IPS DF 4.7 (cell line): ENCODE results near the gene TSC22D1.

Source experiments
- DNase-seq: peaks from one replicate; pipeline ENCODE4 v3.0.0-alpha.2; 2013; ENCODE audit warnings: low spot score; ENCODE audit errors: extremely low read depth

Gene TSC22D1

DNA sequence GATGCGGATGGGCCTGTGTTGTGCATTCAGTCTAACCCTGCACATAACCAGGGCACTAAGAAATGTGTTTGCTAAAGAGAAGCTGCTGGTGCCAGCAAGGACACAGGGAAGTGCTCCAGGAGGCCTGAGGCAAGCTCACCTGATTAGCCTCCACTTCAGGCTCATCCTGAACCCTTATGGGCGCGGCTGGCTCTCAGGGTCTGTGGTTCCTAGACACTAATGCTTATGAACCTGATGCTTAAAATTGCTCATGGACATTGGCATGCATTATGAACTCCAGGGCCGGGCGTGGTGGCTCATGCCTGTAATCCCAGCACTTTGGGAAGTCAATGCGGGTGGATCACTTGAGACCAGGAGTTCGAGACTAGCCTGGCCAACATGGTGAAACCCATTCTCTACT, 168.2 kb downstream of the TSC22D1 start:
- no peak for DNase-seq

DNA sequence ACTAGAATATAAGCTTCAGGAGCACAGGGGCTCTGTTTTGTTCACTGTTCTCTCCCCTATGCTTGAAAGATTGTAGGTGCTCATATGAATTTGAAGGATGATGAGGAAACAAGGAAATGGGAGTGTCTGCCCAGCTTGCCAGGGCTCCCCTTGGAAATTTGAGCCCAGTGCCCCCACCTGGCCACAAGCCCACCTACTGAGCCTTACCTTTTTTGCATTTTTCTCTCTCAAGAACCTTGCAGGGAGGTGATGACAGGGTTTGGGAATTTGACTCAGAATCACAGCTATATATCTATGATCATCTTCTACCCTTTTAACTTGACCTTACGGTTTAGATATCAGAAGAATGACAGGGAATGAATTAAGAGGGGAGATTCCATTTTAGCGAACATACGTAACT, 168.8 kb downstream of the TSC22D1 start:
- no peak for DNase-seq

DNA sequence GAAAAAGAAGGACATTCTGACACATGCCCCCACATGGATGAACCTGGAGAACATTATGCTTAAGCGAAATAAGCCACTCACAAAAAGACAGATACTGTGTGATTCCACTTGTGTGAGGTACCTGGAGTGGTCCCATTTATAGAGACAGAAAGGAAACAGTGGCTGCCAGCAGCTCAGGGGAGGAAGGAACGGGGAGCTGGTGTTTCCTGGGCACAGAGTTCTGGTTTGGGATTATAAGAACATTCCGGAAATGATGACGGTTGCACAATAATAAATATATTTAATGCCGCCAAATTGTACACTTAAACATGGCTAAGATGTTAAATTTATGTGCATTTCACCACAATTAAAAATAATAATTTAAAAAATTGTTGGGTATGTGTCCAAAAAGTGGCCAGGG, 169.5 kb downstream of the TSC22D1 start:
- DNase-seq = no peak

DNA sequence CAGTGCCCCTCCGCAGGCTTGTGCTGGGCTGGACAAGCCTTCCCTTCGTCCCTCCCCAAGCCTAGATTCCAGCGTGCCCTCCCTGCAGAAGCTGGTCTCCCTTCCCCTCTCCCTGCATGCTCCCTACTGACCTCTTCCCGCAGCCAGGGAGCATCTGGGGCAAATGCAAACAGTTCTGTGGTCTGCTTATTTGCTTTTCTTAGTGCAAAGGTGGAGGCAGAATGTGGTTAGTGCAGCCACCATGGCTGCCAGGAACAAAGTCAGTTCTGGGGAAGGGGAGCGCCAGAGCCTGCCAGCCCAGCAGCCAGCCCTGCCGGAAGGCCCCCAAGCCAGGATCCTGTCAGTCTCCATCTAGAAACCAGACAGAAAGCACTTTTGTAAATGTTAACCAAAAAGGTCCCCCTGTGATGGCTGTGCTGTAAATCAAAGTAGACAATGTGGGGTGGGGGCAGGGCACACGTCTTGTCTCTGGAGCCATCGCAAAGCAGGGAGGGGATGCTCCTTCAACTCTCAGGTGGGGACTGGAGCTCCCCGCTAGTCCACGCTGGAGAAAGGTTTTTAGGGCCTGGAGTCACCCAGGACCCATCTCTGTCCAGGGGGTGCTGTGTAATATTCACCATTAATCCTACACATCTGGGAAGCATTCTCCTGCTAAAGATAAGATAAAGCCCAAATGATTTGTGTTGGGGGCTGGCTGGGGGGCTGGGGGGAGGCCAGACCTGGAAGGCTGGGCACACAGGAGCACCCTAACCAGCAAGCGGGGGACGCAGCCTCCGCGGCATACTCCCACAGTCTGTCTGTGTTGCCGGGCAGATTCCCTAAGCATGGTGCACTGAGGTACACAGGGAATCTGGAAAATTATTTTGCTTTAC, 171.6 kb downstream of the TSC22D1 start:
- DNase-seq = no peak

DNA sequence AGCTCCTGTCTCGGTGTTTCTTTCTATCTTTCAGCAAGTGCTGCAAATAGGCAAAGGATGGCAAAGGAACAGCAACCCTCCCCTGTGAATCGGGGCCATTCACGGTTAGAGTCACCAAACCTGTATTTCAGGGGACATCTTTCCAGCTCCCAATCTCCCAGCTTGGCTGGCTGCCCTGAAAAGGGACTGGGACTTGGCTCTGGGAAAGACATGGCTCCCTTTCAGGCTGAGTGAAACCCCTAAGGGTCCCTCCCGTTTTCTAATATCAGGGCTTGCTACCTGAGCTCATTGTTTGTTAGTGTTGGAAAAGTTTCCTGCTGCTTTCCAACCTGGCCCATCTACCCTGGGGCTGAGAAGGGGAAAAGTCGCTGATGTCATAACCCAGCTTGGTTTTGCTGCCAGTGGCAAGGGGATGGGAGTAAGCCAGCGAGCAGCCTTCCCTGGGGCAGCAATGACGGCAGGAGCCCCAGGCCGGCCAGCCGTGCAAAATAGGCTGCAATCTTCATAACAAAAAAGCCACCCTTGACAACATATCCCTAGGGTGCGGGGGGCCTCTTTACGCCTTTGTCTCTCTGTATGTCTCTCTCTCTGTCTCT, 172.6 kb downstream of the TSC22D1 start:
- DNase-seq = no peak

DNA sequence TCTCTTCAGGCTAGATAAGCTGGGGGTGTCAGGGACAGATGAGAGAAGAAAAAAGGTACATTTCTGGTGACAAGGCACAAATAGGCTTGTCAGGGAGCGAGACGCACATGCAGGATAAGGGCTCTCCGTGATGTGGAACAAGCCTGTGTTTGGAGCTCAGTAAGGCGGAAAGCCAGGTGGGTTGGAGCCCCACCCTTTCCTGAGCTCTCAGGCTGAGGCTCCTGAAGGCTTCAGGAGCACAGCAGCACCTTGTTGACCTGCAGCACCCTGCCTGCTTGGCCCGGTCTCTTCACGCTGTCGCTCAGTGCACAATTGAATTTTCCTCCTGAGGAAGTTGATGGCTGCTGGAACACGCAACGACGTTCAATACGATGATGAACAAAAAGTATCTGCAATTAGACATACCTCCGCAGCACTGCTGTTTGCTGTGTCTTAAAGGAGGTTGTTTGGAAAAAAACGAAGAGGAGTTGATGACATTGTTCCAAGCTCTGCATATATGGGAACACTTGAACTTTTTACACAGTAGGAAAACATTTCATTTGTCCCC, 173.2 kb downstream of the TSC22D1 start:
- no peak for DNase-seq

DNA sequence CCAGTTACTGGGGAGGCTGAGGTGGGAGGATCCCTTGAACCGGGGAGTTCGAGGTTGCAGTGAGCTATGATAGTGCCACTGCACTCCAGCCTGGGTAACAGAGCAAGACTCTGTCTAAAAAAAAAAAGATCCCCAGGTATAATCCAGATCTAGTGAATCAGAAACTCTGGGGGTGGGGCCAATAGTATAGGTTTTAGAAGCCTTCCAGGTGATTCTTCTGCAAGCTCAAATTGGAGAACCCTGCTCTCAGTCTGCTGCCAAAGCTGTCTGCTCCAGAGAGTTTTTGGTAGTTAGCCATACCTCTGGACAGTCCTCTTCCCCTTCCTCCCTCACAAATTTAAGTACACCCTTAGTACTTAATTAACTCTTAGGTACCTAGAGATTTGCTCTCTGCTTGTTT, 174.6 kb downstream of the TSC22D1 start:
- no peak for DNase-seq

DNA sequence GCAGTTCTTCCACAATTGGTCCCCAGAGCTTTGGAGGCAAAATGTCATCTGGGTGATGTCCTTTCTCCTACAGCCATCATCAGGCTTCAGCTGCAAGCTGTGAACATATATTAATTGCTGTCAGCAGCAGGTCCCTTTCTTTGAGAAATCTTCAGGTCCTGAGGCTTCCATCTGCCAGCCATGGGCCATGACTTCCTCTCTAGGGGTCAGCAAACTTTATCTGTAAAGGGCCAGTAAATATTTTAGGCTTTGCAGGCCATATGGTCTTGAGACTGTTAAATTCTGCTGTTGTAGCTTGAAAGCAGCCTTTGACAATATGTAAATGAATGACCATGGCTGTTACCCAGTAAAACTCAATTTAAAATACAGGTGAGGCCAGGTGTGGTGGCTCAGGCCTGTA, 175.4 kb downstream of the TSC22D1 start:
- no peak for DNase-seq

DNA sequence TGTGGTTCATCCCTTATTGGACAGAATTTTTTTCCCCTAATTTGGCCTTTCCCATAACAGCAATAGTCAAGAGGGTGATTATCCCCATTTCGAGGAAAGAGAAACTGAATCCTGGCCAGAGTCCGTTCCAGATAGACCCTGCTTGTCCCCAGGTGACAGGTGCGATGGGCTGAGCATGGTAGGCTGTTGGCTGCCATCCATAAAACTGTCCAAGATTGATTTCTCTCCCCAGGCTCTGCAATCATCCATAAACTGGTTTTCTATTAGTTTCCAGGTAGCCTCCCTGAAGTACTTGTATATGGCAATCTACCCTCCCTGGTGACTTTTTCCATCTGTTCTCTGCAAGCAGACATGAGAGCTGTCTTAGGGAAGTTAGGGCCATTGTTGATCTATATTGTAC, 177.1 kb downstream of the TSC22D1 start:
- no peak for DNase-seq

DNA sequence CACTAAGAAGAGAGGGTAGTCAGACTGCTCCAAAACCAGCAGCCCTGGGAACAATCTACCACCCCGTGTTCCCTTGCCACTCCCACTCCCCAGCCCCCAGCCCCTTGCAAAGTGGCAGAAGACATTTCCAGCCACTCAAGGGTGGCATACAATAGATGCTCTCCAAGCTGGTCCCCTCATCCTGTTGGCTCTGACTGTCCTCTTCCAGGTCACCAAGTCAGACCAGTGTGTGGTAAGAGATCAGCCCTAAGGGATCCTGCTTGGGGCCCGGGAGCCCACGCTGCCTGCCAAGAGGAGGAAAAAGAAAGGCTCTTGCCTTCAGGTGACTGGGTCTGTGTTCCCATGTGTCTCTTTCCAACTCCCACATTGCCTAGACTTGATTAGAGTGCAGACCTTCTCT, 177.5 kb downstream of the TSC22D1 start:
- no peak for DNase-seq

DNA sequence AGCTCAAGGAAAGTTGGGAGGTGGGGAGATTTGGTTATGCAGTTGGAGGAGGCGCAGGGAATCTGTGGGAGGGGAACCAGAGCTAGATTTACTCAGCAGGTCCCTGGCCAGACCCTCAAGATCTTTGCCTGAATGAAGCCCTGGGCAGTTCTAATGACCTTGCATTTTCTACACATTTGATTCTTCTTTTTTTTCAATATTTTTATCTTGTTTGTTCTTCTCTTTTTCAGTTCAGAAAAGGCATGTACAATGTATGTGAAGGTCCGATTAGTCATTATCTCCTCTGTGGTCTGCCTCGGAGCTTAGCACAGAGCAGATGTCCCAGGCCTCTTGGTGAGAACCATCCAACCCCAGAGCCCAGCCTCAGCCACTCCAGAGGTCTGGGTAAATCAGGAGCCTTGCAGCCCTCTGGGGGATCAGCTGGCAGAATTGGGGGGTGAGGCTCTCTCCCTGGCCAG, 178.3 kb downstream of the TSC22D1 start:
- DNase-seq = no peak

DNA sequence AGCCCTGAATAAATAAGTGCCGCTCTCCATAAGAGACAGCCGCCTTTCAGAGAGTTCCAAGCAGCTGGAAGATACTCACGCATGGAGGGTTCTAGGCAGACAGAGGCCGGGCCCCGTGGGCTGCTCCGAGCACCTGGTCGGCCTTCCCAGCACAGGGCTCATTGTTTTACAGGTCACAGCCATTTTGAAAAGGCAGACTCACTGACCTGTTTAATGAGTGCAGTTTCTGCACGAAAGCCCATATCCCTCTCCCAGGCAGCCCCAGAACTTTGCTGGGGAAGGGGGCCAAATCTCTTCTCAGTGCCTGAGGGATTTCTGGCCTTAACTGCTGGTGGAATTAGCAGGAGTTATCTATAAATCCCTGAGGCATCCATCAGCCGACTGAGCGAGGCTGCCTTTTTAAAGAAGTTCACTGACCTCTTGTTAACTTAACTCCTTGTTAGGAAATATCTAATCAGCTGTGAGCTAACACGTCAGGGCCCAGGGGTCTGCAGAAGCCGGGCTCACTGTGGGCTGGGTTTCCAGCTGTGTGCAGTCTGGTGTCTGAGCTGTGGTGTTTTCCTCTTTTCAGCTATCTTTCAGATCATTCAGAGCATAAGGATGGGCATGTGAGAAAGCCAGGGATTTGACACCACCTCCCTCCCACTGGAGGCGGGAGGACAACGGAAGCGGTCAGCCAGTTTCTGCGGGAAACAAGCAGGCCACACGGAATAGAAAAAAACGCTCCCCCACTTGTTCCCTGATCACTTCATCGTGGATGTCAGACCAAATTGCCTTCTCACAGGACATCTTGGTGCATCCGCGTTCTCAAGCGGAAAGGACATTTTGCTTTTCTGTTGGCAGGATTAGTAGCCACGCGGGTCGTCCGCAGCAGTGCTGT, 179.2 kb downstream of the TSC22D1 start:
- no peak for DNase-seq

DNA sequence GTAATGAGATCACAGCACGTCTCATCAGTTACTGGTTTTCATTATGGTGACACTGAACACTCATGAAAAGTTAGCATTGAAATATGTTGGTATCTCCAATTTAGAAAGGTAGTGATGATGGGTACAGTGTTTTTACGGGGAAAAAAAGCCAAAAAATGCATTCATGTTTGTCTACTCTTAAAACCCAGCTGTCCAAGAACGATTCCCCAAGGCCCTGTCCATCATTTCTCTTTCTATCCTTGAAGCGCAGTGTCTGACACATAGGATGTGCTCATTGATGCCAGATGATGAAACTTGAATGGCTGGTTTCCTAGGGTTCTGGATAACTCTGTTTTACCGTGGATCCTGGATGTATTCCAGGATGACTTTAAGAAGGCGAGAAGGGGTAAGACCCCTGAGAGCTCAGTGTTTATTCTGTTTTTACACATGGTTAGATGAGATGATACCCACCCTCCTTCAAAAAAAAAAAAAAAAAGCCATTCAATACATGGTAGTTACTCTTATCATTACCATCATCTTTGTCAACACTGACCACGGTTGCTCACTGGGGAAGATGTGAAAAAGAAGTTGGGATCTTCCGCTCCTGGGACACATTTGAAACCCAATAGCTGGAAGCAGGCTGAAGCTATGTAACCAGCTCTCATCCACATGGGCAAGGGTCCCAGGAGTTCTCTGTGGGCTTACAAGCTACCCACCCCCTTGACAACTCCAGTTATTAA, 180.0 kb downstream of the TSC22D1 start:
- DNase-seq = no peak

DNA sequence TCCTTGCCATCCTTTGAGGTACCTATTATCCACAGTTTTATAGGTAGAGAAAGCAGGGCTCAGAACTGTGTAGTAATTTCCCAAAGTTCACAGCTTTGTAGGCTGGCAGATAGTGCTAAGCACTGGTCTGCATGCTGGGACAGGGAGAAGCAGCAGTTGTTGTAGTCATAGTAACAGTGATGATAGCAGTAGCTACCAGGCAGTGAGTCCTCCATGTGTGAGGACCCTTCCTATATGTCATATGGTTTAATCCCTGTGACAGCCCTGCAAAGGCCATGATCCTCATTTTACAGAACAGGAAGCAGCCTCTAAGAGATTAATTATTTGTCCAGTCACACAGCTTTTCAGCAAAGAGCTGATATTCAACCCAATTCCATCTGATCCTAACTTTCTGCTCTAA, 181.5 kb downstream of the TSC22D1 start:
- DNase-seq = no peak

DNA sequence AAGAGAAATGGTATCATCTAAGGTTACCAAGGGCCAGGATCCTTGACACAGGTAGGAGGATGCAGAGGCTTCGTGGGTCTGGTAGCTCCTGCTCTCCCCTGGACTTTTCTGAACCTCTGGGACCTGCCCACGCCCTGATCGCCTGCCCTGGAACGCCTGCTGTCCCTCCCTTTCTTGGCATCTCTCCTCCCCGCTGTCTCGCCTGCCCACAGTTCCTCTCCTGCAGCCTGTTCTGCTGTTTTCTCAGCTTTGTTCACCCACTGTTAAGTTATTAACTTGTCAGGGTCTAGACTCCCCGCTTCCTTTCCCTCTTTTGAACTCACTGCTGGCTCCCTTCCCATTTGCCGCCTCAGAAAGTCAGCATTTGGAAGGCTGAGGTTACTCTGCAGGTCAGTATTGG, 182.7 kb downstream of the TSC22D1 start:
- DNase-seq = no peak

DNA sequence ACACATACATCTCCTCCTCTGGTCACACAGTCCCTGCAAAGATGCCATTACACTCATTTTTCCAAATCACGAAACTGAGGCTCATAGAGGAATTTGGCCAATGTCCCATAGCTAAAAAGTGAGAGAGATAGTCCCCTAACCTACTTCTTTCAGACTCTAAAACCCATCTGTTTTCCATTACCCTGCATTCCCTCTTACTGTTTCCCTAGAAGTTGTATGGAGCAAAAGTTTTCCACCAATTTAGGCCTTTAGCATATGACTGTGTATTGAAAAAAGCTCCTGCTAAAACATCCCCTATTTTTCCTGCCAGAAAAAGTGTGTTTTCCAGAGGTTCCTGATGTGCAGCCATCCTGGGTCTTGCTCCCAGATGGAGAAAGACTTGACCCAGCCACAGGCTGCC, 186.3 kb downstream of the TSC22D1 start:
- DNase-seq = no peak

DNA sequence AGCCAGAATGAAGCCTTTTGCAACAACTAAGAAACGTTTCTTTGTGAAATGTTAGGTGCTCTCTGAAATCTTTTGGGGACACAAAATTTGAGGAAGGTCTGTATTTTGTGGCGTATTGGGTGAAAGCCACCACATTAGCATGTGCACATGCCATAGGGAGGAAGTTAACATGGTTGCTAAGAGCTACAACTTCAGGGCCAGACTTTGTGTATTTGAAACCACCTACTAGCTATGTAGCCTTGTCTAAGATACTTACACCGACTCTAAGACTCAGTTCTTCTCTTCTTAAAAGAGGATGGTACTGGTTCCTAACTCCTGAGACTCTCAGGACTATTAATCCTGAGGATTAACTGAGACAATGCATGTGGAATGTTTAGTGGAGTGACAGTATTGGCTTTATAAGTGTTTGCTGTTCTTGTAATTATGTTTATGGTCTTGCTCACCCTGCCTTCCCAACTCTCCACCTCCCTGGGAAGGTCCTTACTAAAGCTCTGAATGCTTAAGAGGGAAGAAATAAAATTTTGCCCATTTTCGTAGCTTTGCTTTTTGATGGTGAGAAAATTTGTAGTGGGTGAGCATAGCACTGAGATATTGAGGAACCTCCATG, 187.0 kb downstream of the TSC22D1 start:
- DNase-seq = no peak

DNA sequence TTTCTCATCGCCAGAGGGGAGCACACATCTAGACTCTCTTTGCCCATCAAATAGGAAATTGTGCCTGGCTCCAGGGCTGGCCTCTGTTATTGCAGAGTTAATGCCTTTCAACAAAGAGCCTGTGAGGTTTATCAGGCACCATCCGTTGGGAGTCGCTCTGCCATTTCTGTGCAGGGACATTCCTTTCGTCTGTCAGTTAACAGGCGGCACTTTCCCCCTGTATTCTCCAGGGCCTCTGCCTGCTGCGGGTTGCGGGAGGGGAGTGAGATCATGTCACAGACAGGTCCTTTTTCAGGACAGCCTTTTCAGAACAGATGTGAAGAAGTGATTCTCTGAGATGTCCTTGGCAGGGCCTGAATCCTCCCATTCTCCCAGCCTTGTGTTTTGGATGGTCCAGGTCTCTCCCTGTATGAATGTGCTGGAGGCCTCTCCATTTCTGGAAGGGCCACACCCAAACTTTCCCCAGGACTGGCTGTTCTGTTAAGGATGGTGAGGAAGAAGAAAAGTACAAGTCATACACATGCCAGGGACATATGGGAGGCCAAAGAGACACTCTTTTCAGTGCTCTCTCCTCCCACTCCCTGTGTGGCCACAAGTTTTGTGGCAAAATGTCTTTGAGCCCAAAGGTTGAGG, 187.6 kb downstream of the TSC22D1 start:
- no peak for DNase-seq

DNA sequence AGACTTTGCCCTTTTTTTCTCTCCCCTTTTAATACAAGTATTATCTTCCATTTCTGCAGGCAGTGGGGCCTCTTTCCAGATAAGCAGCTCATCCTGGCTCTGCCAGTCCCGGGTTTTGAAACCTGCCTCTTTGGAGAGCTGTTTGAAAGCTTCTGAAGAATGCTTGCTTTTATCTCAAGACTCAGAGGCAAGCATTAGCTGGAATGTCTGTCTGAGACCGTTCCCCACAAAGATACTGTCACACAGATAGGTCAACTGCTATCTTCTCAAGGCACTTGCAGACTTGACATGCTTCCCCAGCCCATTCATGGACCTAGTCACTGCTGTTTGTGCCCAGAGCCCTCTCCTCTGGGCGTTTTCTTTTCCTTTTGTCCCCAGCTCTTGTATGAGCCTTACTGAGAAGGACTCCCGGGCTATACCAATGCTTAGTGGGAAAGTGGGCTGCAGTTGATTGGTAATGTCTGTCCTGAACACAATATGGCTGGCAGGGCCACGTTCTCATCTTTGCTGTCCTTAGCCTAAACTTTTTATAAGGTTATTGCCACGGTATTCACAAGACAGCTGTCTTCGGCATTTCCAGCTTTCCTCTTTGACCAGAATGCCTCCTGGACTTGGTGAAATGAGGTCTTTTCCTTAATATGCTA, 189.1 kb downstream of the TSC22D1 start:
- no peak for DNase-seq

DNA sequence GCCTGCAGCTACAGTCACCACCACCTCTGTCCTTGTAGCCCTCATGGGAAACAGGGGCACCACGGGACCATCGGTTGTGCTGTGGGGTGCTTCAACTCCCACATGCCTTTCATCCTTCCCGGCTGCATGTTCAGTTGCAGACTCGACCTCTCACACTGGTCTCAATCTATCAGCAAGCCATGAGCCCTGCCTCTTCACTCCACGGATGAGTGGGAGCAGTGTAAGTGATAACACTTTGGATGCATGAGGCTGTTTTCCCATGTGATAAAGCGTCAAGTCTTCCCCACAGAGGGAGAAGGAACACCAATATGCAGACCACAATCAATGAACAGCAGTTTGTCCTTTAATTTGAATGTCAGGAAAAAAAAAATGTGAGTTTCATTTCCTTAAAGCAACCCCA, 190.3 kb downstream of the TSC22D1 start:
- DNase-seq = no peak
